Measurements from ENCODE around the gene BMP6.

Gene BMP6

GRCh38 chr6:7684843-7685242 lies 41.1 kb upstream of the BMP6 start:
- H2AK5ac ChIP-seq (ENCODE audit: low read length) = no peak overlapping the region
- no peaks in the 10 kb centered on the region for H3K79me1 ChIP-seq (ENCODE audit: low read length)
- no peak overlapping the region for H3K4me3 ChIP-seq (ENCODE audit: low read length)
- H3K9ac ChIP-seq (ENCODE audit: low read length) = no peak overlapping the region
- peaks cover 4% of the 10 kb centered on the region for H3K4me1 ChIP-seq (ENCODE audit: control insufficient read depth, low read depth, low read length)
- H3K79me2 ChIP-seq (ENCODE audit: control insufficient read depth, insufficient read depth, low read length) = no peaks in the 10 kb centered on the region
- no peak overlapping the region for H3K18ac ChIP-seq (ENCODE audit: low read length)
- H2BK120ac ChIP-seq (ENCODE audit: low read depth, low read length) = no peak overlapping the region
- no peak overlapping the region for H3K23ac ChIP-seq (ENCODE audit: low read length)
- no peak overlapping the region for H3K4me2 ChIP-seq (ENCODE audit: low read length)
- H3K36me3 ChIP-seq (ENCODE audit: control insufficient read depth, insufficient read depth, low read length) = no peaks in the 10 kb centered on the region
- H4K8ac ChIP-seq (ENCODE audit: low read depth, low read length) = no peak overlapping the region
- H2BK15ac ChIP-seq (replicated peaks; ENCODE audit: low read depth) = no peak overlapping the region
- H3K27me3 ChIP-seq (ENCODE audit: insufficient read depth, low read length, poor library complexity) = no peaks in the 10 kb centered on the region
- no peak overlapping the region for H2BK5ac ChIP-seq (ENCODE audit: low read length)
- H4K5ac ChIP-seq (ENCODE audit: low read length) = no peak overlapping the region
- H3K27ac ChIP-seq (ENCODE audit: low read depth, low read length) = no peak overlapping the region
- H3K56ac ChIP-seq (ENCODE audit: low read length) = no peak overlapping the region
- no peak overlapping the region for H3K4ac ChIP-seq (ENCODE audit: low read depth, low read length)
- DNase-seq = peak; percentile 83
- no CpG with 5 or more reads among the region's 4 CpGs for WGBS (ENCODE audit: extremely low coverage, insufficient coverage, low lambda C conversion rate)

- Histone ChIP-seq H4K5ac (ENCODE audit: low read length) (no peak overlapping the region), H3K4me1 (ENCODE audit: control insufficient read depth, low read depth, low read length) (peaks cover 2% of the 10 kb centered on the region), H3K36me3 (ENCODE audit: control insufficient read depth, insufficient read depth, low read length) (no peaks in the 10 kb centered on the region), H2BK120ac (ENCODE audit: low read depth, low read length) (no peak overlapping the region), H3K18ac (ENCODE audit: low read length) (no peak overlapping the region), H3K23ac (ENCODE audit: low read length) (no peak overlapping the region), H4K8ac (ENCODE audit: low read depth, low read length) (no peak overlapping the region), H2AK5ac (ENCODE audit: low read length) (no peak overlapping the region), H3K4me3 (ENCODE audit: low read length) (no peak overlapping the region), H2BK15ac (replicated peaks; ENCODE audit: low read depth) (no peak overlapping the region), H3K56ac (ENCODE audit: low read length) (no peak overlapping the region), H3K79me2 (ENCODE audit: control insufficient read depth, insufficient read depth, low read length) (no peaks in the 10 kb centered on the region), H3K27me3 (ENCODE audit: insufficient read depth, low read length, poor library complexity) (no peaks in the 10 kb centered on the region), H3K27ac (ENCODE audit: low read depth, low read length) (no peak overlapping the region), H3K4me2 (ENCODE audit: low read length) (no peak overlapping the region), H3K79me1 (ENCODE audit: low read length) (no peaks in the 10 kb centered on the region), H2BK5ac (ENCODE audit: low read length) (no peak overlapping the region), H3K9ac (ENCODE audit: low read length) (no peak overlapping the region), H3K4ac (ENCODE audit: low read depth, low read length) (no peak overlapping the region)
- no CpG with 5 or more reads among the region's 1 CpG for WGBS (ENCODE audit: extremely low coverage, insufficient coverage, low lambda C conversion rate)
- DNase-seq = no peak
Observed at GRCh38 chr6:7685276-7685675, 40.6 kb upstream of the BMP6 start.

GRCh38 chr6:7687145-7688111 lies 38.5 kb upstream of the BMP6 start:
- Histone ChIP-seq H3K23ac (ENCODE audit: low read length) (no peak overlapping the region), H3K4me3 (ENCODE audit: low read length) (no peak overlapping the region), H4K5ac (ENCODE audit: low read length) (no peak overlapping the region), H3K27me3 (ENCODE audit: insufficient read depth, low read length, poor library complexity) (no peaks in the 10 kb centered on the region), H3K79me2 (ENCODE audit: control insufficient read depth, insufficient read depth, low read length) (no peaks in the 10 kb centered on the region), H3K4me2 (ENCODE audit: low read length) (no peak overlapping the region), H2AK5ac (ENCODE audit: low read length) (no peak overlapping the region), H3K79me1 (ENCODE audit: low read length) (no peaks in the 10 kb centered on the region), H4K8ac (ENCODE audit: low read depth, low read length) (no peak overlapping the region), H3K27ac (ENCODE audit: low read depth, low read length) (no peak overlapping the region), H2BK15ac (replicated peaks; ENCODE audit: low read depth) (no peak overlapping the region), H3K36me3 (ENCODE audit: control insufficient read depth, insufficient read depth, low read length) (no peaks in the 10 kb centered on the region), H3K9ac (ENCODE audit: low read length) (no peak overlapping the region), H3K56ac (ENCODE audit: low read length) (no peak overlapping the region), H3K4me1 (ENCODE audit: control insufficient read depth, low read depth, low read length) (peaks cover 3% of the 10 kb centered on the region), H2BK120ac (ENCODE audit: low read depth, low read length) (no peak overlapping the region), H3K4ac (ENCODE audit: low read depth, low read length) (no peak overlapping the region), H3K18ac (ENCODE audit: low read length) (no peak overlapping the region), H2BK5ac (ENCODE audit: low read length) (no peak overlapping the region)
- no CpG with 5 or more reads among the region's 8 CpGs for WGBS (ENCODE audit: extremely low coverage, insufficient coverage, low lambda C conversion rate)
- DNase-seq = no peak

GRCh38 chr6:7691021-7691420 lies 34.9 kb upstream of the BMP6 start:
- no peak overlapping the region for H3K27ac ChIP-seq (ENCODE audit: low read depth, low read length)
- no peak overlapping the region for H3K56ac ChIP-seq (ENCODE audit: low read length)
- no peak overlapping the region for H2BK5ac ChIP-seq (ENCODE audit: low read length)
- no peak overlapping the region for H3K4ac ChIP-seq (ENCODE audit: low read depth, low read length)
- no peak overlapping the region for H2BK15ac ChIP-seq (replicated peaks; ENCODE audit: low read depth)
- H2AK5ac ChIP-seq (ENCODE audit: low read length) = no peak overlapping the region
- H4K8ac ChIP-seq (ENCODE audit: low read depth, low read length) = no peak overlapping the region
- H3K79me2 ChIP-seq (ENCODE audit: control insufficient read depth, insufficient read depth, low read length) = no peaks in the 10 kb centered on the region
- no peaks in the 10 kb centered on the region for H3K27me3 ChIP-seq (ENCODE audit: insufficient read depth, low read length, poor library complexity)
- no peak overlapping the region for H3K4me2 ChIP-seq (ENCODE audit: low read length)
- H4K5ac ChIP-seq (ENCODE audit: low read length) = no peak overlapping the region
- DNase-seq = no peak
- no peak overlapping the region for H2BK120ac ChIP-seq (ENCODE audit: low read depth, low read length)
- H3K36me3 ChIP-seq (ENCODE audit: control insufficient read depth, insufficient read depth, low read length) = no peaks in the 10 kb centered on the region
- no CpG with 5 or more reads among the region's 2 CpGs for WGBS (ENCODE audit: extremely low coverage, insufficient coverage, low lambda C conversion rate)
- no peaks in the 10 kb centered on the region for H3K79me1 ChIP-seq (ENCODE audit: low read length)
- H3K18ac ChIP-seq (ENCODE audit: low read length) = no peak overlapping the region
- no peak overlapping the region for H3K4me3 ChIP-seq (ENCODE audit: low read length)
- H3K9ac ChIP-seq (ENCODE audit: low read length) = no peak overlapping the region
- no peak overlapping the region for H3K23ac ChIP-seq (ENCODE audit: low read length)
- peaks cover 1% of the 10 kb centered on the region for H3K4me1 ChIP-seq (ENCODE audit: control insufficient read depth, low read depth, low read length)

- H4K5ac ChIP-seq (ENCODE audit: low read length) = no peak overlapping the region
- no peak overlapping the region for H4K8ac ChIP-seq (ENCODE audit: low read depth, low read length)
- no peaks in the 10 kb centered on the region for H3K36me3 ChIP-seq (ENCODE audit: control insufficient read depth, insufficient read depth, low read length)
- DNase-seq = peak; percentile 81
- H3K18ac ChIP-seq (ENCODE audit: low read length) = no peak overlapping the region
- no peaks in the 10 kb centered on the region for H3K79me2 ChIP-seq (ENCODE audit: control insufficient read depth, insufficient read depth, low read length)
- H3K4me2 ChIP-seq (ENCODE audit: low read length) = no peak overlapping the region
- no peak overlapping the region for H3K9ac ChIP-seq (ENCODE audit: low read length)
- no peaks in the 10 kb centered on the region for H3K27me3 ChIP-seq (ENCODE audit: insufficient read depth, low read length, poor library complexity)
- H2BK15ac ChIP-seq (replicated peaks; ENCODE audit: low read depth) = no peak overlapping the region
- H3K4me3 ChIP-seq (ENCODE audit: low read length) = no peak overlapping the region
- no peak overlapping the region for H3K27ac ChIP-seq (ENCODE audit: low read depth, low read length)
- H3K4me1 ChIP-seq (ENCODE audit: control insufficient read depth, low read depth, low read length) = peaks cover 1% of the 10 kb centered on the region
- no peak overlapping the region for H2BK5ac ChIP-seq (ENCODE audit: low read length)
- no peak overlapping the region for H3K4ac ChIP-seq (ENCODE audit: low read depth, low read length)
- H3K56ac ChIP-seq (ENCODE audit: low read length) = no peak overlapping the region
- H2BK120ac ChIP-seq (ENCODE audit: low read depth, low read length) = no peak overlapping the region
- no peaks in the 10 kb centered on the region for H3K79me1 ChIP-seq (ENCODE audit: low read length)
- H2AK5ac ChIP-seq (ENCODE audit: low read length) = no peak overlapping the region
- no peak overlapping the region for H3K23ac ChIP-seq (ENCODE audit: low read length)
- no CpG with 5 or more reads among the region's 21 CpGs for WGBS (ENCODE audit: extremely low coverage, insufficient coverage, low lambda C conversion rate)
Observed at GRCh38 chr6:7691675-7692452, 34.0 kb upstream of the BMP6 start.
